ENCODE results near the gene FADS2. TPM values are rescaled to one million over a fixed set of nuclear protein-coding genes. Genes with fewer than 3 reads are reported as not detected.

Gene FADS2
- total RNA-seq, 4 donors from 2014 or later: 13.5 to 117 (median 84.9) TPM

- Histone ChIP-seq H3K9me3 (no peaks in the 10 kb centered on the region), H3K4me1 (no peaks in the 10 kb centered on the region), H3K4me3 (no peak overlapping the region), H3K27ac (no peak overlapping the region), H3K27me3 (no peaks in the 10 kb centered on the region), H3K36me3 (no peaks in the 10 kb centered on the region)
- intact Hi-C loops (cut with DNase I; ENCODE audit: low total_unique reads): no loop called here
- DNase-seq: no peak
- TF ChIP-seq, protein P1, sequence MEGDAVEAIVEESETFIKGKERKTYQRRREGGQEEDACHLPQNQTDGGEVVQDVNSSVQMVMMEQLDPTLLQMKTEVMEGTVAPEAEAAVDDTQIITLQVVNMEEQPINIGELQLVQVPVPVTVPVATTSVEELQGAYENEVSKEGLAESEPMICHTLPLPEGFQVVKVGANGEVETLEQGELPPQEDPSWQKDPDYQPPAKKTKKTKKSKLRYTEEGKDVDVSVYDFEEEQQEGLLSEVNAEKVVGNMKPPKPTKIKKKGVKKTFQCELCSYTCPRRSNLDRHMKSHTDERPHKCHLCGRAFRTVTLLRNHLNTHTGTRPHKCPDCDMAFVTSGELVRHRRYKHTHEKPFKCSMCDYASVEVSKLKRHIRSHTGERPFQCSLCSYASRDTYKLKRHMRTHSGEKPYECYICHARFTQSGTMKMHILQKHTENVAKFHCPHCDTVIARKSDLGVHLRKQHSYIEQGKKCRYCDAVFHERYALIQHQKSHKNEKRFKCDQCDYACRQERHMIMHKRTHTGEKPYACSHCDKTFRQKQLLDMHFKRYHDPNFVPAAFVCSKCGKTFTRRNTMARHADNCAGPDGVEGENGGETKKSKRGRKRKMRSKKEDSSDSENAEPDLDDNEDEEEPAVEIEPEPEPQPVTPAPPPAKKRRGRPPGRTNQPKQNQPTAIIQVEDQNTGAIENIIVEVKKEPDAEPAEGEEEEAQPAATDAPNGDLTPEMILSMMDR (IDR thresholded peaks at IDR 0.05): no peak
- TF ChIP-seq POLR2A (IDR thresholded peaks at IDR 0.05): no peak
These were observed 15.2 kb upstream of the FADS2 start for GRCh38 chr11:61812736-61813411.

DNA sequence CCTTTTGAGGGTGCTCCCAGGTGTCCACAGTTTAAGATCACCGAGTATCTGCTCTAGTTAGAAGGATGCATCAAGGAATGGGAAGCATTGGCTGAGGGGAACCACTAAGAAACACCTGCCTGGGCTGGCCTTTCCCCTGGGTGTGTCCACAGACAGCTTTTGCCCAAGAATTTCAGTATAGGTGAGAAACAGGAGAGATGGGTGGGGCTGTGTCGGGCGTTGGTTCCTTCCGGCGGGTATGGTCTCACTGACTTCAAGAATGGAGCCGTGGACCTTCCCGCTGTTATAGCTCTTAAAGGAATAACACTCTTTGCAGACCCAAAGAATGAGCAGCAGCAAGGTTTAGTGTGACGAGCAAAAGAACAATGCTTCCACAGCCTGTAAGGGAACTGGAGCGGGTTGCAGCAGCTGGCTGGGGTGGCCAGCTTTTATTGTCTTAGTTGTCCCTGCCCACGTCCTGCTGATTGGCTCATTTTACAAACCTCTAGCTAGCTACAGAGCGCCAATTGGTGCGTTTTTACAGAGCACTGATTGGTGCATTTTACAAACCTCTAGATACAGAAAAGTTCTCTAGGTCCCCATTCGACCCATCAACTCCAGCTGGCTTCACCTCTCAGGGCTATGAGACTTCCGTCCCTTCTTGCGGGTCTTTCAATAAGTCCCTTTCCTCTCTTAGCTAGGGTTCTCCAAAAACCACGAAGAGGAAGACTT, 13.7 kb upstream of the FADS2 start:
- Histone ChIP-seq H3K27me3 (no peaks in the 10 kb centered on the region), H3K4me3 (peak overlapping the region; percentile 64 to 93), H3K9me3 (no peaks in the 10 kb centered on the region), H3K36me3 (no peaks in the 10 kb centered on the region), H3K27ac (peak overlapping the region; percentile 95 to 98), H3K4me1 (no peaks in the 10 kb centered on the region)
- intact Hi-C loops (cut with DNase I; ENCODE audit: low total_unique reads): no loop called here
- peak in 1 of 2 donors; percentile 44 for DNase-seq
- TF ChIP-seq, protein P1 (IDR thresholded peaks at IDR 0.05): no peak
- no peak for TF ChIP-seq POLR2A (IDR thresholded peaks at IDR 0.05)

- TF ChIP-seq, protein P1 (IDR thresholded peaks at IDR 0.05): peak in 2 of 4 experiments; percentile 29 to 36
- peak; percentile 98 to 99 for TF ChIP-seq POLR2A (IDR thresholded peaks at IDR 0.05)
- intact Hi-C loops (cut with DNase I; ENCODE audit: low total_unique reads): no loop called here
- Histone ChIP-seq H3K9me3 (no peaks in the 10 kb centered on the region), H3K27me3 (no peaks in the 10 kb centered on the region), H3K27ac (peak overlapping the region; percentile 95 to 98), H3K36me3 (no peaks in the 10 kb centered on the region), H3K4me1 (no peaks in the 10 kb centered on the region), H3K4me3 (peak overlapping the region; percentile 64 to 93)
- DNase-seq: peak; percentile 96
These were observed 12.9 kb upstream of the FADS2 start for GRCh38 chr11:61814958-61815789.

GRCh38 chr11:61815790-61816735, 12.0 kb upstream of the FADS2 start:
- Histone ChIP-seq H3K4me3 (peak overlapping the region; percentile 64 to 93), H3K4me1 (no peaks in the 10 kb centered on the region), H3K9me3 (no peaks in the 10 kb centered on the region), H3K36me3 (no peaks in the 10 kb centered on the region), H3K27me3 (no peaks in the 10 kb centered on the region), H3K27ac (peak overlapping the region; percentile 95 to 98)
- intact Hi-C loops (cut with DNase I; ENCODE audit: low total_unique reads): no loop called here
- peak; percentile 73 to 76 for DNase-seq
- TF ChIP-seq, protein P1 (IDR thresholded peaks at IDR 0.05): no peak
- no peak for TF ChIP-seq POLR2A (IDR thresholded peaks at IDR 0.05)
